GM23338 (cell line): ENCODE results near the gene CPD. TPM values are rescaled to one million over a fixed set of nuclear protein-coding genes. Genes with fewer than 3 reads are reported as not detected.
"Not testable (repeated sequence)": the region's sequence is repeated elsewhere in the genome, so short reads cannot be mapped to it uniquely, and the experiment has no call there.

Source experiments
- ATAC-seq: fragments of 200-7000 bp; cut with Tn5 transposase; 3 replicates; pipeline ENCODE4 v1.9.1; 2020
- DNase-seq: peaks from one replicate; pipeline ENCODE4 v3.0.0-alpha.2; 2015; ENCODE audit warnings: low spot score
- H2AFZ ChIP-seq: fragments of 200-600 bp; sonication (generic); 2 replicates; pipeline ENCODE4 v1.8.0; 2016; ENCODE audit warnings: antibody characterized with exemption, mild to moderate bottlenecking, moderate library complexity
- H3F3A ChIP-seq: fragments of 200-600 bp; sonication (generic); replicated peaks from 2 replicates; pipeline ENCODE4 v1.8.0; 2017; ENCODE audit warnings: antibody characterized with exemption, mixed run types, low read depth
- H3K27ac ChIP-seq: fragments of 200-600 bp; sonication (generic); 2 replicates; pipeline ENCODE4 v1.6.1; 2016; ENCODE audit warnings: low read depth
- H3K27me3 ChIP-seq: fragments of 200-600 bp; sonication (generic); 2 replicates; pipeline ENCODE4 v1.8.0; 2016; ENCODE audit warnings: mild to moderate bottlenecking, mixed run types, moderate library complexity; ENCODE audit not compliant: insufficient read depth
- H3K36me3 ChIP-seq: fragments of 200-600 bp; sonication (generic); 2 replicates; pipeline ENCODE4 v1.8.0; 2016; ENCODE audit warnings: mild to moderate bottlenecking; ENCODE audit not compliant: insufficient read depth
- H3K4me1 ChIP-seq: fragments of 200-600 bp; sonication (generic); 2 replicates; pipeline ENCODE4 v1.8.0; 2016; ENCODE audit warnings: mild to moderate bottlenecking, moderate library complexity; ENCODE audit not compliant: insufficient read depth
- H3K4me2 ChIP-seq: fragments of 200-600 bp; sonication (generic); 2 replicates; pipeline ENCODE4 v1.7.1; 2017; ENCODE audit warnings: mixed run types
- H3K4me3 ChIP-seq: fragments of 200-600 bp; sonication (generic); 2 replicates; pipeline ENCODE4 v1.6.1; 2016; ENCODE audit warnings: mixed run types
- H3K79me2 ChIP-seq: fragments of 200-600 bp; sonication (generic); replicated peaks from 2 replicates; pipeline ENCODE4 v1.8.0; 2017; ENCODE audit warnings: mild to moderate bottlenecking; ENCODE audit not compliant: insufficient read depth
- H3K9me2 ChIP-seq: fragments of 200-600 bp; sonication (generic); 2 replicates; pipeline ENCODE4 v1.8.0; 2017; ENCODE audit not compliant: insufficient read depth
- H4K20me1 ChIP-seq: fragments of 200-600 bp; sonication (generic); replicated peaks from 2 replicates; pipeline ENCODE4 v1.8.0; 2017; ENCODE audit warnings: mild to moderate bottlenecking; ENCODE audit not compliant: insufficient read depth
- H3K27ac Mint-ChIP-seq: 2 replicates; pipeline ENCODE4 v1.8.0; 2020; ENCODE audit warnings: inconsistent platforms, mild to moderate bottlenecking, moderate library complexity, mixed read lengths
- H3K27me3 Mint-ChIP-seq: 3 replicates; pipeline ENCODE4 v1.8.0; 2022; ENCODE audit warnings: low read depth, mild to moderate bottlenecking, moderate library complexity, mixed read lengths, inconsistent platforms; ENCODE audit not compliant: insufficient read depth, poor library complexity
- H3K36me3 Mint-ChIP-seq: 3 replicates; pipeline ENCODE4 v1.8.0; 2021; ENCODE audit warnings: low read depth, mild to moderate bottlenecking, inconsistent platforms, moderate library complexity, mixed read lengths
- H3K4me1 Mint-ChIP-seq: 3 replicates; pipeline ENCODE4 v1.8.0; 2020; ENCODE audit warnings: mild to moderate bottlenecking, inconsistent platforms, mixed read lengths
- H3K4me3 Mint-ChIP-seq: 3 replicates; pipeline ENCODE4 v1.8.0; 2021; ENCODE audit warnings: moderate library complexity, mild to moderate bottlenecking, inconsistent platforms, mixed read lengths
- H3K9me3 Mint-ChIP-seq: 3 replicates; pipeline ENCODE4 v1.8.0; 2020; ENCODE audit warnings: moderate library complexity, mild to moderate bottlenecking, inconsistent platforms, mixed read lengths
- CTCF ChIP-seq, 2 experiments: fragments of 200-600 bp in 1 of 2; sonication (generic) in 1 of 2; conservative IDR thresholded peaks; 2 replicates each; pipeline versions ENCODE4 v1.5.1 to v1.6.1; 2016 to 2017; ENCODE audit warnings: antibody characterized with exemption in 2 of 2, low read depth in 2 of 2, mild to moderate bottlenecking in 2 of 2, moderate library complexity in 1 of 2
- ETS1 ChIP-seq: IDR thresholded peaks from 2 replicates; pipeline ENCODE4 v1.6.1; 2016; ENCODE audit warnings: antibody characterized with exemption
- ZNF462 ChIP-seq: fragments of 250-450 bp; sonication (Bioruptor Pico); IDR thresholded peaks from 2 replicates; pipeline ENCODE4 v1.5.0; 2020; ENCODE audit warnings: mild to moderate bottlenecking, moderate library complexity
- polyA plus RNA-seq: library from polyadenylated mRNA; unstranded; fragments of >200 nt; fragmentation: Nextera tagmentation; extraction: Ambion mirVana; gene quantifications from 2 replicates; pipeline ENCODE4 v1.2.1, GENCODE V29; 2016
- total RNA-seq: library from RNA; depleted of rRNA; stranded (reverse); fragments of >200 nt; shearing (Covaris generic); gene quantifications from 2 replicates; pipeline ENCODE4 v1.2.3, GENCODE V29; 2014

The CPD gene
- total and polyA plus RNA-seq, 2 experiments from 2014 or later = 6.2 to 57.8 TPM

DNA sequence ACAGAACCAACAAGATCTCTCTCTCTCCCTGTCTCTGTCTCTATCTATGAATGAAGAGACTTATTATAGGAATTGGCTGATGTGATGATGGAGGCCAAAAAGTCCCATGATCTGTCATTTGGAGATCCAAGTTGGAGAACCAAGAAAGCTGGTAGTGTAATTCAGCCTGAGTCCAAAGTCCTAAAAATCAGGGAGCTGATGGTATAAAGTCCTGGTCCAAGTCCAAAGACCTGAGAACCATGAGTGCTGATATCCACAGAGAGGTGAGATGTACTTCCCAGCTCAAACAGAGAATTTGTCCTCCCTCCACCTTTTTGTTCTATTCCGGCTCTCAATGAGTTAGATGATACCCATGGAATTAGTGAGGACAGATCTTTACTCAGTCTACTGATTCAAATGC, 29.5 kb upstream of the CPD start (continued):
- TF ChIP-seq ZNF462 (CRISPR knock-in tag) (no peak), ETS1 (no peak), CTCF (conservative IDR thresholded peaks at IDR 0.05; ENCODE audit: low read depth in 2 of 2) (no peak)

DNA sequence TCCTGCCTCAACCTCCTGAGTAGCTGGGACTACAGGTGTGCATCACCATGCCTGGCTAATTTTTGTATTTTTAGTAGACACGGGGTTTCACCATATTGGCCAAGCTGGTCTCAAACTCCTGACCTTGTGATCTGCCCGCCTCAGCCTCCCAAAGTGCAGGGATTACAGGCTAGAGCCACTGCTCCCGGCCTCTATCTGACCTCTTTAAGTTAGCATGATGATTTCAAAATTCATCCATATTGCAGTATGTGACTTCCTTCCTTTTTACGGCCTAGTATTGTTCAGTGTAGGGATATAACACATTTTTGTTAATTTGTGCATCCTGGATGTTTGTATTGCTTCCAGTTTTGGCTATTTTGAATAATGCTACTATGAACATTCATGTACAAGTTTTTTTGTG, 27.5 kb upstream of the CPD start:
- not testable (repeated sequence) for H3K27ac ChIP-seq, DNase-seq, H3K4me1 ChIP-seq, H3K36me3 Mint-ChIP-seq, H3K27me3 ChIP-seq, H3K4me2 ChIP-seq, H3K4me3 Mint-ChIP-seq, H4K20me1 ChIP-seq, H2AFZ ChIP-seq, H3K4me1 Mint-ChIP-seq, H3K36me3 ChIP-seq, H3K27me3 Mint-ChIP-seq, H3K9me3 Mint-ChIP-seq, ATAC-seq, H3K4me3 ChIP-seq, H3K79me2 ChIP-seq, H3F3A ChIP-seq, H3K27ac Mint-ChIP-seq, H3K9me2 ChIP-seq
